PFSK-1 (cell line): ENCODE measurements around the gene ZNF28.
"Not testable (repeated sequence)": the region's sequence is repeated elsewhere in the genome, so short reads cannot be mapped to it uniquely, and the experiment has no call there.

ENCODE experiments used
- FOXP2 ChIP-seq: optimal IDR thresholded peaks from 2 replicates; pipeline ENCODE3; 2011; ENCODE audit warnings: borderline replicate concordance, control low read depth, inconsistent platforms; ENCODE audit not compliant: insufficient read depth; ENCODE audit errors: extremely low read length, extremely low read depth
- POLR2AphosphoS5 ChIP-seq: IDR thresholded peaks from 2 replicates; pipeline ENCODE4 v1.6.1; 2012; ENCODE audit warnings: low read depth, mild to moderate bottlenecking, control low read depth, low read length, moderate library complexity
- SIN3A ChIP-seq: IDR thresholded peaks from 2 replicates; pipeline ENCODE4 v1.6.1; 2012; ENCODE audit warnings: mild to moderate bottlenecking, low read length, moderate library complexity, borderline replicate concordance; ENCODE audit not compliant: insufficient read depth
- TAF1 ChIP-seq: IDR thresholded peaks from 2 replicates; pipeline ENCODE4 v1.6.1; 2012; ENCODE audit warnings: low read length, control low read depth, borderline replicate concordance; ENCODE audit not compliant: insufficient read depth
- TF ChIP-seq, protein P1 (sequence below), 2 experiments: IDR thresholded peaks; 2 replicates each; pipeline versions ENCODE4 v1.6.1 to v1.8.0; 2011 to 2012; ENCODE audit warnings: low read depth in 2 of 2, low read length in 2 of 2, control low read depth in 1 of 2, inconsistent platforms in 1 of 2, mild to moderate bottlenecking in 1 of 2, moderate library complexity in 1 of 2; ENCODE audit not compliant: insufficient read depth in 1 of 2

ZNF28 gene

DNA sequence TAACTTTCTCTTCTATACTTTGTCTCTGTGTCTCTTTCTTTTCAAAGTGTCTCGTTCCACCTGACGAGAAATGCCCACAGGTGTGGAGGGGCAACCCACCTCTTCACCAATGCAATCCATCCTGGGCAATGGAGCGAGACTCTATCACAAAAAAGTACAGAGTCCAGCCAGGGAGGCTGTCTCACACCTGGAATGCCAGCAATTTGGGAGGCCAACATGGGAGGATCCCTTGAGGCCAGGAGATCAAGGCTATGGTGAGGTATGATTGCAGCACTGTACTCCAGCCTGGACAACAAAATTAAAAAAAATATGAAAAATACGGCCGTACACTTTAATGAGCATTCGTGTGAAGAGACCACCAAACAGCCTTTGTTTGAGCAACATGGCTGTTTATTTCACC is 32.0 kb downstream of the ZNF28 start:
- TF ChIP-seq TAF1: no peak
- no peak for TF ChIP-seq POLR2AphosphoS5
- TF ChIP-seq FOXP2: no peak
- no peak for TF ChIP-seq SIN3A
- TF ChIP-seq, protein P1, sequence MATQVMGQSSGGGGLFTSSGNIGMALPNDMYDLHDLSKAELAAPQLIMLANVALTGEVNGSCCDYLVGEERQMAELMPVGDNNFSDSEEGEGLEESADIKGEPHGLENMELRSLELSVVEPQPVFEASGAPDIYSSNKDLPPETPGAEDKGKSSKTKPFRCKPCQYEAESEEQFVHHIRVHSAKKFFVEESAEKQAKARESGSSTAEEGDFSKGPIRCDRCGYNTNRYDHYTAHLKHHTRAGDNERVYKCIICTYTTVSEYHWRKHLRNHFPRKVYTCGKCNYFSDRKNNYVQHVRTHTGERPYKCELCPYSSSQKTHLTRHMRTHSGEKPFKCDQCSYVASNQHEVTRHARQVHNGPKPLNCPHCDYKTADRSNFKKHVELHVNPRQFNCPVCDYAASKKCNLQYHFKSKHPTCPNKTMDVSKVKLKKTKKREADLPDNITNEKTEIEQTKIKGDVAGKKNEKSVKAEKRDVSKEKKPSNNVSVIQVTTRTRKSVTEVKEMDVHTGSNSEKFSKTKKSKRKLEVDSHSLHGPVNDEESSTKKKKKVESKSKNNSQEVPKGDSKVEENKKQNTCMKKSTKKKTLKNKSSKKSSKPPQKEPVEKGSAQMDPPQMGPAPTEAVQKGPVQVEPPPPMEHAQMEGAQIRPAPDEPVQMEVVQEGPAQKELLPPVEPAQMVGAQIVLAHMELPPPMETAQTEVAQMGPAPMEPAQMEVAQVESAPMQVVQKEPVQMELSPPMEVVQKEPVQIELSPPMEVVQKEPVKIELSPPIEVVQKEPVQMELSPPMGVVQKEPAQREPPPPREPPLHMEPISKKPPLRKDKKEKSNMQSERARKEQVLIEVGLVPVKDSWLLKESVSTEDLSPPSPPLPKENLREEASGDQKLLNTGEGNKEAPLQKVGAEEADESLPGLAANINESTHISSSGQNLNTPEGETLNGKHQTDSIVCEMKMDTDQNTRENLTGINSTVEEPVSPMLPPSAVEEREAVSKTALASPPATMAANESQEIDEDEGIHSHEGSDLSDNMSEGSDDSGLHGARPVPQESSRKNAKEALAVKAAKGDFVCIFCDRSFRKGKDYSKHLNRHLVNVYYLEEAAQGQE (IDR thresholded peaks at IDR 0.05; ENCODE audit: insufficient read depth in 1 of 2, low read depth in 2 of 2, low read length in 2 of 2): no peak

DNA sequence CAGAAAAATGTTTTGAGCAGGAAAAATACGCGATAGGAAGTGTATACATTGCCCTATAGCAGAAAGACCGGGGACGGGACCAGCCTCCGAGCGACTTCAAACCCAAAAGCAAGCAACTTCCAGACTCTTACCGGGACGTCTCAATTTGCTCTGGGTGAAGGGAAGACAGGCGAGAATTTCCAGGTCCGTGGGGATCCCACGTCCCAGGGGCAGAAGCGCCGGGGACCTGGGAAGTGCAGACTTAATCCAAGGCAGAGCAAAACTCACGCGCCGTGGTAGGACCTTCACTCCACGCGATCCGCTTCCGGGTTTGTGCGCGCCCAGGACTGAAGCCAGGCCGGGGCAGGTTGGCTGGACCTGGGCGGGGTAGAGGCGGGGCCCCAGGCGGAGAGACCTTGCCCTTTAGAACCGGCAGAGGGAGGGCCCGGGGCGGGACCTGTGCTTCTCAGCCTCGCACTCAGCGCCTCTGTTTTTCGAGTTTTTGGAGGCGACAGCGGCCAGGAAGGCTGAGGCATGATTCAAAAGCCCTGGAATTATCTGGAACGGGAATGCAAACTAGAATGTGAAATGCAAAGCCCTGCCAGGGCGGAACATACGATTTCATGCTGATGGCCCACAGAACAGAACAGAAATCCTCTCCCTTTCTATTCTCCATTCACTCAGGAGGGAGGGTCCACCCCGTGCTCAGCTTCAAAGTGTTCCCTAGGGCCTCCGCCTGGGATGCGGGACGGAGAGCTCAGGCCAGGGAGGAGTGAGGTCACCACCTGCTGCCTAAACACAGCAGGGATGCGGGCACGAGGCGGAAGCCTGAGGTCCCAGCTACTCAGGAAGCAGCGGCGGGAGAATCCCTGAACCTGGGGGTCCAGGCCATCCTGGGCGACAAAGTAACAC is 34.7 kb downstream of the ZNF28 start, which contains the start of gene ZNF600:
Gene ZNF600 (minus strand): TSS at position 328 of the 891 bp plus-strand sequence. CDS start 7,903 bp downstream, outside the sequence.
- TF ChIP-seq POLR2AphosphoS5, TAF1: not testable (repeated sequence)
- TF ChIP-seq, protein P1 (IDR thresholded peaks at IDR 0.05; ENCODE audit: insufficient read depth in 1 of 2, low read depth in 2 of 2, low read length in 2 of 2): not testable (repeated sequence)

DNA sequence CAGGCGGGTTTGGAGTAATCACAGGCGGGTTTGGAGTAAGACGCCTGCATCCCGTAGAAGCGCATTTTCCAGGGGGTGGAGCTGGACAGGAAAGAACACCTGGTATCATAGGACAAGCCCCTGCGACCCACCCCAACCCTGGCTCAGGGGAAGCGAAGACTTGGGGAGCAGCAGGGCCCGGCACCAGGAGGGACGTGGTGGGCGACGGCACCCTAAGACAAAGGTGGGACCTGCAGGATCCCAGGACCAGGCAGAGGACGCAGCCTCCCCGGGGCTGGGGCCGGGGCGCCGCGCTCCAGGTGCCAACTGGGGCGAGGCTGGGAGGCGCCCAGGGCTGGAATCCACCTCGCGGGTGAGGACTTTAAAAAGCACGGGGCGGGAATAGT is 35.4 kb downstream of the ZNF28 start:
- TF ChIP-seq FOXP2: no peak
- TF ChIP-seq POLR2AphosphoS5: no peak
- TF ChIP-seq, protein P1 (IDR thresholded peaks at IDR 0.05; ENCODE audit: insufficient read depth in 1 of 2, low read depth in 2 of 2, low read length in 2 of 2): no peak
- TF ChIP-seq TAF1: no peak
- no peak for TF ChIP-seq SIN3A

DNA sequence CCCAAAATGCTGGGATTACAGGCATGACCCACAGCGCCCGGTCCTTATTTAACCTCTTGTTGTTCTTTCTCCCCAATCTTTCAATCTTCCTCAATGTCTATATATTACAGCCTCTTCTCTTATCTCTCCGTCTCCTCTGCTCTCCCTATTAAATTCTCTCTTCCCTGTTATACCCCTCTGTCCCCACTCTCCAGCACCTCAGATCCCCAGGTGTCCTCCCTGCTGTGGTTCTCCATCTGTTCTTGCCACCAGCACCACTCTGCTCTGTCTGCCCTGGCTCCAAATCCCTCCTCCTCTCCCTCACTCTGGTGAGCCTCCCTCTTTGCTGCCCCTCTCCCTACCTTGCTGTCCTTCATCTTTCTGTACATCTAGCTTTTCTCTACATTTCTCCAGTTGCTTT is 35.9 kb downstream of the ZNF28 start:
- TF ChIP-seq POLR2AphosphoS5 (no peak), TAF1 (no peak), FOXP2 (no peak), SIN3A (no peak)
- TF ChIP-seq, protein P1 (IDR thresholded peaks at IDR 0.05; ENCODE audit: insufficient read depth in 1 of 2, low read depth in 2 of 2, low read length in 2 of 2): no peak
